Upper lobe of left lung (tissue), 6 donors: ENCODE results near the gene TRAK2. TPM values are rescaled to one million over a fixed set of nuclear protein-coding genes. Genes with fewer than 3 reads are reported as not detected.

ENCODE experiments used
- ATAC-seq, 2 donors: fragments of 200-7000 bp; cut with Tn5 transposase; one replicate each; pipeline ENCODE4 v1.9.1; 2022; ENCODE audit warnings: mild to moderate bottlenecking in 2 of 2, moderate library complexity in 2 of 2; ENCODE audit not compliant: low FRiP score in 2 of 2
- DNase-seq, 2 donors: peaks; one replicate each; pipeline ENCODE4 v3.0.0-alpha.2; 2019 to 2020
- H3K27ac ChIP-seq, 4 donors: fragments of 200-600 bp; sonication (generic); one replicate each; pipeline ENCODE4 v1.5.1; 2016 to 2019
- H3K27me3 ChIP-seq, 4 donors: fragments of 200-600 bp; sonication (generic); one replicate each; pipeline ENCODE4 v1.5.1; 2017 to 2019
- H3K36me3 ChIP-seq, 4 donors: fragments of 200-600 bp; sonication (generic); one replicate each; pipeline ENCODE4 v1.5.1; 2016 to 2019
- H3K4me1 ChIP-seq, 4 donors: fragments of 200-600 bp; sonication (generic); one replicate each; pipeline ENCODE4 v1.5.1; 2018 to 2019
- H3K4me3 ChIP-seq, 4 donors: fragments of 200-600 bp; sonication (generic); one replicate each; pipeline ENCODE4 v1.5.1; 2017 to 2019; ENCODE audit warnings: mild to moderate bottlenecking in 2 of 4, moderate library complexity in 1 of 4
- H3K9me3 ChIP-seq, 4 donors: fragments of 200-600 bp; sonication (generic); one replicate each; pipeline ENCODE4 v1.5.1; 2018 to 2019
- CTCF ChIP-seq, 6 experiments: fragments of 450-650 bp in 4 of 6; fragments of 200-600 bp in 2 of 6; sonication (generic) in 2 of 6; IDR thresholded peaks; one replicate each; pipeline ENCODE4 v1.5.1; 2016 to 2019; ENCODE audit warnings: antibody characterized with exemption in 6 of 6
- EP300 ChIP-seq, 4 donors: sonication (generic); formaldehyde crosslinking; IDR thresholded peaks; one replicate each; pipeline ENCODE4 v1.5.1; 2017; ENCODE audit warnings: antibody characterized with exemption in 4 of 4, control low read depth in 2 of 4
- POLR2A ChIP-seq, 4 donors: fragments of 450-650 bp; IDR thresholded peaks; one replicate each; pipeline ENCODE4 v1.5.1; 2016 to 2017; ENCODE audit warnings: antibody characterized with exemption in 4 of 4, mild to moderate bottlenecking in 2 of 4
- POLR2AphosphoS5 ChIP-seq, 2 donors: sonication (generic); formaldehyde crosslinking; IDR thresholded peaks; one replicate each; pipeline ENCODE4 v1.5.1; 2017; ENCODE audit warnings: antibody characterized with exemption in 2 of 2
- WGBS, 2 donors: methylation state at CpG; one replicate each; pipeline ENCODE4 v1.1.5; 2017 to 2018; 5-methylcytosine and 5-hydroxymethylcytosine counted together
- total RNA-seq, 6 donors: library from RNA; depleted of rRNA in 4 of 6; stranded (reverse); fragments of >200 nt in 4 of 6; gene quantifications; one replicate each; pipeline versions ENCODE4 v1.1.0 to v1.2.1, GENCODE V29; 2016 to 2021
- donor health status: DM: no; HTN: no; CAD: no; lungs with moderate emphysema.
- donor health status: DM: no; HTN: yes; CAD: no; lungs with severe emphysema.

TRAK2 gene
- total RNA-seq, 6 donors from 2014 or later, result 23.5 to 58.7 (median 47.0) TPM

GRCh38 chr2:201419986-201420385 lies 31.3 kb downstream of the TRAK2 start:
- H3K27me3 ChIP-seq, result no peaks in the 10 kb centered on the region
- peak overlapping the region in 3 of 4 donors; percentile 1 to 51 (median 42) for H3K27ac ChIP-seq
- TF ChIP-seq EP300 (IDR thresholded peaks at IDR 0.05) (no peak), CTCF (IDR thresholded peaks at IDR 0.05) (no peak), POLR2AphosphoS5 (IDR thresholded peaks at IDR 0.05) (no peak), POLR2A (IDR thresholded peaks at IDR 0.05) (no peak)
- no peaks in the 10 kb centered on the region for H3K9me3 ChIP-seq
- H3K4me3 ChIP-seq, result no peak overlapping the region
- DNase-seq (no peak), ATAC-seq (no peak)
- peaks cover 14 to 23% (median 18%) of the 10 kb centered on the region in 4 donors for H3K4me1 ChIP-seq
- no peaks in the 10 kb centered on the region for H3K36me3 ChIP-seq
- 59 to 87% methylated on average over 4 of the region's 4 CpGs for WGBS, 2 donors

DNA sequence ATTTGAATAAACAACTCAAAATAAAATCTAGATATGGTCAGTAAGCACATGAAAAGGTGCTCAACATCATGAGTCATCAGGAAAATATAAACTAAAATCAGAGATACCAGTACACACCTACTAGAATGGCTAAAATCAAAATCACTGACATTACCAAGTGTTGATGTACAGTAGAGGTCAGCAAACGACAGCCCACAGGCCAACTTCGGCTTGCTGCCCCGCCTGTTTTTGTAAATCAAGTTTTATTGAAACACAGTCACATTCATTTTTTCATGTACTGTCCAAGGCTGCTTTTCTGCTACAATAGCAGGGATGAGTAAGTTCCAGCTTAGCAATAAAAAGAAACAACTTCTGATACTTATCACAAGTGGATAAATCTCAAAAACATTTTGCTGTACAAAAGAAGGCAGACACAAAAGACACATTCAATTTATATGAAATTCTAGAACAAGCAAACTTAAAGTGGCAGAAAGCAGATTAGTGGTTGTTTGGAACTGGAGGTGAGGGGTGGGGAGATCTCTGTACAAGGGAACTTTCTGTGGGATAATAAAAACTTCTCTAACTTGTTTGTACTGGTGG lies 32.1 kb downstream of the TRAK2 start:
- 53 to 60% methylated on average over 3 of the region's 3 CpGs for WGBS, 2 donors

GRCh38 chr2:201415149-201415548 lies 36.1 kb downstream of the TRAK2 start:
- no peak for ATAC-seq
- 36 to 58% methylated on average over 2 of the region's 2 CpGs for WGBS, 2 donors
- Histone ChIP-seq H3K4me1 (peaks cover 19 to 38% (median 37%) of the 10 kb centered on the region in 4 donors), H3K27me3 (no peaks in the 10 kb centered on the region), H3K4me3 (no peak overlapping the region), H3K27ac (no peak overlapping the region), H3K9me3 (no peaks in the 10 kb centered on the region), H3K36me3 (no peaks in the 10 kb centered on the region)
- TF ChIP-seq EP300 (IDR thresholded peaks at IDR 0.05), result no peak
- TF ChIP-seq CTCF (IDR thresholded peaks at IDR 0.05), result no peak
- no peak for TF ChIP-seq POLR2A (IDR thresholded peaks at IDR 0.05)
- no peak for TF ChIP-seq POLR2AphosphoS5 (IDR thresholded peaks at IDR 0.05)
- no peak for DNase-seq

More for the DNA sequence above, 32.1 kb downstream of the TRAK2 start:
- peaks cover 17 to 25% (median 23%) of the 10 kb centered on the region in 4 donors for H3K4me1 ChIP-seq
- ATAC-seq, result no peak
- H3K27me3 ChIP-seq, result no peaks in the 10 kb centered on the region
- H3K36me3 ChIP-seq, result no peaks in the 10 kb centered on the region
- no peak for DNase-seq
- peak overlapping the region in 2 of 4 donors; percentile 6 to 51 for H3K27ac ChIP-seq
- TF ChIP-seq EP300 (IDR thresholded peaks at IDR 0.05) (no peak), CTCF (IDR thresholded peaks at IDR 0.05) (no peak), POLR2AphosphoS5 (IDR thresholded peaks at IDR 0.05) (no peak), POLR2A (IDR thresholded peaks at IDR 0.05) (no peak)
- H3K9me3 ChIP-seq, result no peaks in the 10 kb centered on the region
- no peak overlapping the region for H3K4me3 ChIP-seq

- Histone ChIP-seq H3K36me3 (no peaks in the 10 kb centered on the region), H3K27ac (peak overlapping the region in 3 of 4 donors; percentile 47 to 64 (median 49)), H3K27me3 (no peaks in the 10 kb centered on the region), H3K4me1 (peaks cover 19 to 44% (median 38%) of the 10 kb centered on the region in 4 donors), H3K4me3 (no peak overlapping the region), H3K9me3 (no peaks in the 10 kb centered on the region)
- peak in 1 of 2 donors; percentile 37 for ATAC-seq
- TF ChIP-seq POLR2A (IDR thresholded peaks at IDR 0.05) (no peak), POLR2AphosphoS5 (IDR thresholded peaks at IDR 0.05) (no peak), CTCF (IDR thresholded peaks at IDR 0.05) (no peak), EP300 (IDR thresholded peaks at IDR 0.05) (no peak)
- 12 to 15% methylated on average over 3 of the region's 3 CpGs for WGBS, 2 donors
- no peak for DNase-seq
Observed at GRCh38 chr2:201414099-201415023, 36.9 kb downstream of the TRAK2 start.
